ENCODE measurements around the gene RAB40AL. TPM values are rescaled to one million over a fixed set of nuclear protein-coding genes. Genes with fewer than 3 reads are reported as not detected.

Gene RAB40AL
- total RNA-seq, 1 experiment from 2014 or later = 0.20 TPM

DNA sequence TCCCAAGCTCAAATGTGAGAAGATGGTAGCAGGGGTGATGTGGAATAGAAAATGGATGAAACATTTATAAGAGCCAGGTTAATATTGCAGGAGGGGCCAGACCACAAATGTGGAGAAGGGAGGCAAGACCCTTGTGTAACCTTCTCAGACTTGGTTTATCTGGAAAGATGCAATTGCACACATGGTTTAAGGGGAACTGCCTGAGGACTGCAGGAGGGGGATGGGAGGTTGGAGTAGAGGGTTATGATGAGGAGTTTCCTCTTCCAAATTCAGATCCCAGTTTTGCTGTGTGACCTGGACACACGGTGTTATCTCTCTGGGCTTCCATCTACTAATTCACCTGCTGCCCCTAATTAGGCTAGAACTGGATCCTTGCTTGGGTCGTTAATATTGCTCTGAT is 46.1 kb downstream of the RAB40AL start:
- H3K27ac Mint-ChIP-seq = no peak overlapping the region
- ATAC-seq = no peak
- H3K27me3 Mint-ChIP-seq (ENCODE audit: low read depth) = peaks cover 2% of the 10 kb centered on the region; the same call in 1 of the 2 replicates
- POLR2A ChIA-PET = no interaction called here
- H3K4me1 Mint-ChIP-seq = peaks cover 6% of the 10 kb centered on the region
- TF ChIP-seq, protein P1, sequence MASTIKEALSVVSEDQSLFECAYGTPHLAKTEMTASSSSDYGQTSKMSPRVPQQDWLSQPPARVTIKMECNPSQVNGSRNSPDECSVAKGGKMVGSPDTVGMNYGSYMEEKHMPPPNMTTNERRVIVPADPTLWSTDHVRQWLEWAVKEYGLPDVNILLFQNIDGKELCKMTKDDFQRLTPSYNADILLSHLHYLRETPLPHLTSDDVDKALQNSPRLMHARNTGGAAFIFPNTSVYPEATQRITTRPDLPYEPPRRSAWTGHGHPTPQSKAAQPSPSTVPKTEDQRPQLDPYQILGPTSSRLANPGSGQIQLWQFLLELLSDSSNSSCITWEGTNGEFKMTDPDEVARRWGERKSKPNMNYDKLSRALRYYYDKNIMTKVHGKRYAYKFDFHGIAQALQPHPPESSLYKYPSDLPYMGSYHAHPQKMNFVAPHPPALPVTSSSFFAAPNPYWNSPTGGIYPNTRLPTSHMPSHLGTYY (CRISPR knock-in tag; IDR thresholded peaks at IDR 0.05) = no peak
- TF ChIP-seq TEAD1 (CRISPR knock-in tag; IDR thresholded peaks at IDR 0.05) = no peak
- TF ChIP-seq USF1 (CRISPR knock-in tag; IDR thresholded peaks at IDR 0.05) = no peak
- TF ChIP-seq IRF2 (CRISPR knock-in tag; IDR thresholded peaks at IDR 0.05; ENCODE audit: borderline replicate concordance, low read depth) = no peak
- no peaks in the 10 kb centered on the region for H3K36me3 Mint-ChIP-seq
- H3K9me3 Mint-ChIP-seq = no peaks in the 10 kb centered on the region
- no peak overlapping the region for H3K4me3 Mint-ChIP-seq
- CTCF ChIA-PET = interaction anchor here (1.2 kb wide), 1 partner anchor 31 kb away, joined by 7 read pairs; no protein-coding TSS in a partner anchor
- DNase-seq (ENCODE audit: low spot score) = no peak

GRCh38 chrX:102985192-102985591 is 48.1 kb downstream of the RAB40AL start:
- H3K36me3 Mint-ChIP-seq = no peaks in the 10 kb centered on the region
- TF ChIP-seq GABPB1 (CRISPR knock-in tag; IDR thresholded peaks at IDR 0.05) (no peak), IRF1 (CRISPR knock-in tag; IDR thresholded peaks at IDR 0.05) (no peak), CREM (CRISPR knock-in tag; IDR thresholded peaks at IDR 0.05) (no peak), SP1 (CRISPR knock-in tag; conservative IDR thresholded peaks at IDR 0.05) (no peak), NFYB (CRISPR knock-in tag; conservative IDR thresholded peaks at IDR 0.05; ENCODE audit: low read depth) (no peak), ZNF532 (CRISPR knock-in tag; IDR thresholded peaks at IDR 0.05; ENCODE audit: borderline replicate concordance) (no peak), ZNF317 (CRISPR knock-in tag; IDR thresholded peaks at IDR 0.05; ENCODE audit: borderline replicate concordance, low read depth) (no peak), ATF6 (CRISPR knock-in tag; IDR thresholded peaks at IDR 0.05) (no peak), IRF2 (CRISPR knock-in tag; IDR thresholded peaks at IDR 0.05; ENCODE audit: borderline replicate concordance, low read depth) (no peak), MAX (CRISPR knock-in tag; IDR thresholded peaks at IDR 0.05) (no peak), FOXJ3 (CRISPR knock-in tag; IDR thresholded peaks at IDR 0.05; ENCODE audit: borderline replicate concordance) (no peak), ELF4 (CRISPR knock-in tag; IDR thresholded peaks at IDR 0.05; ENCODE audit: low read depth) (no peak), TP53 (CRISPR knock-in tag; IDR thresholded peaks at IDR 0.05) (no peak), SMAD4 (CRISPR knock-in tag; IDR thresholded peaks at IDR 0.05) (no peak), JAZF1 (CRISPR knock-in tag; IDR thresholded peaks at IDR 0.05) (no peak), ESRRA (CRISPR knock-in tag; IDR thresholded peaks at IDR 0.05; ENCODE audit: borderline replicate concordance) (no peak), ETV6 (CRISPR knock-in tag; IDR thresholded peaks at IDR 0.05) (no peak), ZNF232 (CRISPR knock-in tag; IDR thresholded peaks at IDR 0.05) (no peak)
- TF ChIP-seq, protein P2, sequence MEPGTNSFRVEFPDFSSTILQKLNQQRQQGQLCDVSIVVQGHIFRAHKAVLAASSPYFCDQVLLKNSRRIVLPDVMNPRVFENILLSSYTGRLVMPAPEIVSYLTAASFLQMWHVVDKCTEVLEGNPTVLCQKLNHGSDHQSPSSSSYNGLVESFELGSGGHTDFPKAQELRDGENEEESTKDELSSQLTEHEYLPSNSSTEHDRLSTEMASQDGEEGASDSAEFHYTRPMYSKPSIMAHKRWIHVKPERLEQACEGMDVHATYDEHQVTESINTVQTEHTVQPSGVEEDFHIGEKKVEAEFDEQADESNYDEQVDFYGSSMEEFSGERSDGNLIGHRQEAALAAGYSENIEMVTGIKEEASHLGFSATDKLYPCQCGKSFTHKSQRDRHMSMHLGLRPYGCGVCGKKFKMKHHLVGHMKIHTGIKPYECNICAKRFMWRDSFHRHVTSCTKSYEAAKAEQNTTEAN (CRISPR knock-in tag; IDR thresholded peaks at IDR 0.05) = no peak
- TF ChIP-seq, protein P3, sequence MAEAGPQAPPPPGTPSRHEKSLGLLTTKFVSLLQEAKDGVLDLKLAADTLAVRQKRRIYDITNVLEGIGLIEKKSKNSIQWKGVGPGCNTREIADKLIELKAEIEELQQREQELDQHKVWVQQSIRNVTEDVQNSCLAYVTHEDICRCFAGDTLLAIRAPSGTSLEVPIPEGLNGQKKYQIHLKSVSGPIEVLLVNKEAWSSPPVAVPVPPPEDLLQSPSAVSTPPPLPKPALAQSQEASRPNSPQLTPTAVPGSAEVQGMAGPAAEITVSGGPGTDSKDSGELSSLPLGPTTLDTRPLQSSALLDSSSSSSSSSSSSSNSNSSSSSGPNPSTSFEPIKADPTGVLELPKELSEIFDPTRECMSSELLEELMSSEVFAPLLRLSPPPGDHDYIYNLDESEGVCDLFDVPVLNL (CRISPR knock-in tag; IDR thresholded peaks at IDR 0.05; ENCODE audit: borderline replicate concordance, low read depth) = no peak
- CTCF ChIA-PET = interaction anchor here (1.3 kb wide), 1 partner anchor 34 kb away, joined by 5 read pairs; no protein-coding TSS in a partner anchor
- H3K27ac Mint-ChIP-seq = no peak overlapping the region
- DNase-seq (ENCODE audit: low spot score) = no peak
- H3K9me3 Mint-ChIP-seq = no peaks in the 10 kb centered on the region
- H3K4me3 Mint-ChIP-seq = no peak overlapping the region
- H3K4me1 Mint-ChIP-seq = peaks cover 6% of the 10 kb centered on the region
- POLR2A ChIA-PET = no interaction called here
- ATAC-seq = no peak
- H3K27me3 Mint-ChIP-seq (ENCODE audit: low read depth) = peaks cover 8% of the 10 kb centered on the region; the same call in 1 of the 2 replicates

All from WTC11 (cell line).